IMR-90 (cell line): ENCODE measurements around the gene MLYCD. TPM values are rescaled to one million over a fixed set of nuclear protein-coding genes. Genes with fewer than 3 reads are reported as not detected.

Experiments
- ATAC-seq: fragments of 200-7000 bp; cut with Tn5 transposase; 2 replicates; pipeline ENCODE4 v1.9.1; 2020; ENCODE audit warnings: low read depth, mild to moderate bottlenecking, moderate library complexity
- BruUV-seq: library from RNA; stranded (reverse); fragments of 400-500 nt; replicated peaks from 2 replicates; lab custom pipeline; 2021; lab: Mats Ljungman, UMichigan
- CTCF ChIA-PET: fragments of 300-600 bp; formaldehyde crosslinking; extraction: SDS; loops from one replicate; lab custom pipeline; 2021; ENCODE audit warnings: antibody characterized with exemption; lab: Yijun Ruan, JAX
- POLR2A ChIA-PET: fragments of 300-600 bp; sonication (Branson Sonifier 250); formaldehyde crosslinking; loops from one replicate; lab custom pipeline; 2022; ENCODE audit warnings: antibody characterized with exemption; ENCODE audit not compliant: unreplicated experiment; lab: Charles Lee
- DNase-seq: peaks from one replicate; pipeline ENCODE4 v3.0.0; 2013
- H2AFZ ChIP-seq: replicated peaks from 2 replicates; pipeline ENCODE3; 2013; ENCODE audit warnings: low read length, mild to moderate bottlenecking; ENCODE audit not compliant: poor library complexity
- H2AK5ac ChIP-seq: 2 replicates; pipeline ENCODE4 v1.6.1; 2013; ENCODE audit warnings: low read depth, low read length, inconsistent platforms
- H2AK9ac ChIP-seq: replicated peaks from 2 replicates; pipeline ENCODE3; 2013; ENCODE audit warnings: mild to moderate bottlenecking, low read depth, low read length, moderate library complexity; ENCODE audit not compliant: poor library complexity
- H2BK120ac ChIP-seq: 2 replicates; pipeline ENCODE4 v1.6.1; 2013; ENCODE audit warnings: low read depth, low read length, inconsistent platforms
- H2BK15ac ChIP-seq: 3 replicates; pipeline ENCODE4 v1.6.1; 2013; ENCODE audit warnings: low read depth, low read length, inconsistent platforms
- H2BK20ac ChIP-seq: 2 replicates; pipeline ENCODE4 v1.6.1; 2013; ENCODE audit warnings: low read depth, mild to moderate bottlenecking, inconsistent platforms, low read length, moderate library complexity
- H2BK5ac ChIP-seq: 2 replicates; pipeline ENCODE4 v1.6.1; 2013; ENCODE audit warnings: mild to moderate bottlenecking, low read depth, low read length, inconsistent platforms; ENCODE audit not compliant: poor library complexity, severe bottlenecking
- H3K14ac ChIP-seq: replicated peaks from 2 replicates; pipeline ENCODE4 v1.6.1; 2013; ENCODE audit warnings: low read depth, low read length, inconsistent platforms
- H3K18ac ChIP-seq: 2 replicates; pipeline ENCODE4 v1.6.1; 2013; ENCODE audit warnings: low read depth, low read length, control low read depth
- H3K23ac ChIP-seq: 2 replicates; pipeline ENCODE4 v1.6.1; 2013; ENCODE audit warnings: low read depth, low read length, inconsistent platforms
- H3K27ac ChIP-seq: 2 replicates; pipeline ENCODE4 v1.5.1; 2013; ENCODE audit warnings: mild to moderate bottlenecking, control low read depth, low read length; ENCODE audit not compliant: insufficient read depth
- H3K27me3 ChIP-seq: 2 replicates; pipeline ENCODE4 v1.6.1; 2013; ENCODE audit warnings: low read length; ENCODE audit not compliant: control insufficient read depth, insufficient read depth
- H3K36me3 ChIP-seq: 2 replicates; pipeline ENCODE4 v1.6.1; 2013; ENCODE audit warnings: low read length, mixed read lengths; ENCODE audit not compliant: control insufficient read depth, insufficient read depth
- H3K4ac ChIP-seq: 2 replicates; pipeline ENCODE4 v1.6.1; 2013; ENCODE audit warnings: low read depth, low read length, inconsistent platforms
- H3K4me1 ChIP-seq: 2 replicates; pipeline ENCODE4 v1.6.1; 2013; ENCODE audit warnings: low read length, mixed read lengths; ENCODE audit not compliant: control insufficient read depth, insufficient read depth
- H3K4me2 ChIP-seq: 2 replicates; pipeline ENCODE4 v1.6.1; 2013; ENCODE audit warnings: low read depth, mild to moderate bottlenecking, control low read depth, low read length, moderate library complexity
- H3K4me3 ChIP-seq: 2 replicates; pipeline ENCODE4 v1.5.1; 2013; ENCODE audit warnings: low read depth, mild to moderate bottlenecking, control low read depth, low read length, moderate library complexity; ENCODE audit not compliant: insufficient read depth
- H3K56ac ChIP-seq: 2 replicates; pipeline ENCODE4 v1.6.1; 2013; ENCODE audit warnings: low read length, inconsistent platforms; ENCODE audit not compliant: insufficient read depth; ENCODE audit errors: extremely low read depth
- H3K79me1 ChIP-seq, 2 experiments: 2 replicates each; pipeline ENCODE4 v1.6.1; 2013; ENCODE audit warnings: low read length in 2 of 2, inconsistent platforms in 1 of 2, low read depth in 1 of 2
- H3K9ac ChIP-seq: 2 replicates; pipeline ENCODE4 v1.6.1; 2013; ENCODE audit warnings: low read depth, low read length, control low read depth
- H3K9me1 ChIP-seq: 2 replicates; pipeline ENCODE4 v1.6.1; 2013; ENCODE audit warnings: low read length, inconsistent platforms; ENCODE audit not compliant: insufficient read depth
- H3K9me3 ChIP-seq: 2 replicates; pipeline ENCODE4 v1.6.1; 2013; ENCODE audit warnings: low read length; ENCODE audit not compliant: control insufficient read depth, insufficient read depth
- H4K20me1 ChIP-seq: 2 replicates; pipeline ENCODE4 v1.6.1; 2013; ENCODE audit warnings: low read length, inconsistent platforms; ENCODE audit not compliant: insufficient read depth
- H4K5ac ChIP-seq: 2 replicates; pipeline ENCODE4 v1.6.1; 2013; ENCODE audit warnings: mild to moderate bottlenecking, low read depth, low read length, control low read depth
- H4K8ac ChIP-seq, 2 experiments: 2 replicates each; pipeline ENCODE4 v1.6.1; 2013; ENCODE audit warnings: low read depth in 2 of 2, low read length in 2 of 2, control low read depth in 1 of 2, inconsistent platforms in 1 of 2
- H4K91ac ChIP-seq: 2 replicates; pipeline ENCODE4 v1.6.1; 2013; ENCODE audit warnings: low read depth, low read length, inconsistent platforms; ENCODE audit not compliant: insufficient read depth
- POLR2A ChIP-seq: IDR thresholded peaks from 2 replicates; pipeline ENCODE4 v1.6.1; 2012; ENCODE audit warnings: mild to moderate bottlenecking, low read depth, low read length
- WGBS, 2 experiments: methylation state at CpG; one replicate each; pipeline versions ENCODE4 v1.1.5 to v1.1.7; 2013; ENCODE audit warnings: missing lambda C conversion rate in 2 of 2; ENCODE audit not compliant: insufficient read length in 1 of 2; ENCODE audit errors: extremely low coverage in 2 of 2; 5-methylcytosine and 5-hydroxymethylcytosine counted together
- dilution Hi-C: fragments of 300-500 bp; cut with HindIII; formaldehyde crosslinking; loops from one replicate; pipeline ENCODE4 v1.14.3; 2018; ENCODE audit warnings: low sequenced_read_pairs; ENCODE audit not compliant: unreplicated experiment
- in situ Hi-C: fragments of 300-500 bp; cut with MboI; formaldehyde crosslinking; loops from 3 replicates; pipeline ENCODE4 v1.14.3; 2019; ENCODE audit warnings: low sequenced_read_pairs, inconsistent platforms, mixed read lengths
- intact Hi-C: fragments of 100-400 bp; cut with micrococcal nuclease; formaldehyde crosslinking; loops from 2 replicates; pipeline ENCODE4 v1.10.0; 2022
- polyA plus RNA-seq, 3 experiments: library from polyadenylated mRNA; depleted of rRNA; stranded (reverse); fragments of >200 nt; gene quantifications; 2 replicates each; pipeline ENCODE4 v1.2.3, GENCODE V29; 2012; ENCODE audit warnings: low replicate concordance in 1 of 3
- total RNA-seq: library from RNA; depleted of rRNA; stranded (reverse); fragments of >200 nt; gene quantifications from 2 replicates; pipeline ENCODE4 v1.2.3, GENCODE V29; 2012

The MLYCD gene
- total and polyA plus RNA-seq, 2 of the 4 experiments (the other 2 are of a cell fraction), result 1.9 to 2.7 TPM

DNA sequence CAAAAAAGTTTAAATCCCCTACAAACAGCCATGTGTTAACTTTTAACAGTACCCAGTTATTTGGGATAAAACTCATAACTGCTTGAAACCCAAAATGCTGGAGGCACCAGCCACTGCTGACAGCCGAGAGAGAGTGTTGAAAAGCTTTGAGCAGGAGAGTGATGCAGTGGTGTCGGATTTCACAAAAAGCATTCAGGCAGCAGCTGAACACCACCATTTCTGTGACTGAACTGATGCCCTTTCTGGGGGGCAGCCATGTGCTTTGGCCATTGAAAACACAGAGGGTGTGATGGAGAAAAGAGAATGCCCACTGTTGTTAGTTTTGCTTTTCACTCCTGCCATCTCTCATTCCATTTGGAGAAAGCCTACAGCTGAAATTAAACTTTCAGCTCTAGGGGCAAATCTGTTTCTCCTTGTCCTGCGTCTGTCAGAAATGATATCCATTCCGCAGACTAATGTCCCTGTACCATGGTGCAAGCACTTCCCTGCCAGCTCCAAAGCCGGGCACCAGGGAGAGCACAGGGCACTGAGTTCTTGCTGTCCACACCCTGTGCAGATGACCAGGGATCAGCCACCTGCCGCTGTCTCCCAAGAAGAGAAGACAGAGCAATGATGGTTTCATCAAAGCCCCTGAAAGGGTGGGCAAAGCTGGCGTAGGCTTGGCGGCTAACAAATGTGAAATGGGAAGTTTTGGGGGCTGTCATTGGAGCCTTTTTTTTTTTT, 16.6 kb upstream of the MLYCD start:
- no peak overlapping the region for H3K4me2 ChIP-seq
- peak; percentile 37 for ATAC-seq
- H3K4me1 ChIP-seq, result no peaks in the 10 kb centered on the region
- POLR2A ChIA-PET, result no interaction called here
- no peak overlapping the region for H2BK20ac ChIP-seq
- H2AFZ ChIP-seq, result no peak overlapping the region
- no peak overlapping the region for H2BK15ac ChIP-seq
- no peak overlapping the region for H3K23ac ChIP-seq
- no peak overlapping the region for H4K8ac ChIP-seq
- peaks cover 41% of the 10 kb centered on the region for H3K27me3 ChIP-seq
- intact Hi-C loops, result no loop called here
- no TSS peak for BruUV-seq
- H3K56ac ChIP-seq, result no peak overlapping the region
- in situ Hi-C loops, result loop anchor here (5.0 kb wide), 1 partner anchor 60 kb away; no protein-coding TSS in a partner anchor
- WGBS, 2 experiments, result 73% methylated on average over 4 of the region's 8 CpGs; no CpG with 5 or more reads in 1 of the 2 experiments
- H3K27ac ChIP-seq, result no peak overlapping the region
- H3K9me1 ChIP-seq, result no peaks in the 10 kb centered on the region
- H3K36me3 ChIP-seq, result no peaks in the 10 kb centered on the region
- no peak overlapping the region for H4K5ac ChIP-seq
- no peak overlapping the region for H3K9ac ChIP-seq
- no peaks in the 10 kb centered on the region for H4K20me1 ChIP-seq
- H3K14ac ChIP-seq, result no peak overlapping the region
- no peak overlapping the region for H3K18ac ChIP-seq
- no peak overlapping the region for H3K4me3 ChIP-seq
- H4K91ac ChIP-seq, result no peak overlapping the region
- no peak overlapping the region for H2BK120ac ChIP-seq
- H3K4ac ChIP-seq, result no peak overlapping the region
- H3K9me3 ChIP-seq, result no peaks in the 10 kb centered on the region
- DNase-seq, result no peak
- CTCF ChIA-PET, result interaction anchor here (1.3 kb wide), 1 partner anchor 56 kb away, joined by 3 read pairs; no protein-coding TSS in a partner anchor
- dilution Hi-C loops, result no loop called here
- H3K79me1 ChIP-seq, result no peaks in the 10 kb centered on the region
- H2BK5ac ChIP-seq, result no peak overlapping the region
- no peak overlapping the region for H2AK9ac ChIP-seq
- no peak for TF ChIP-seq POLR2A
- no peak overlapping the region for H2AK5ac ChIP-seq
